ENCODE results near the gene FKBP1A. TPM values are rescaled to one million over a fixed set of nuclear protein-coding genes. Genes with fewer than 3 reads are reported as not detected.

The FKBP1A gene
- total and polyA plus RNA-seq, 9 of the 15 experiments (the other 6 are each of a cell fraction or from before 2014, with no cell fraction given): 48.8 to 502 (median 89.6) TPM

DNA sequence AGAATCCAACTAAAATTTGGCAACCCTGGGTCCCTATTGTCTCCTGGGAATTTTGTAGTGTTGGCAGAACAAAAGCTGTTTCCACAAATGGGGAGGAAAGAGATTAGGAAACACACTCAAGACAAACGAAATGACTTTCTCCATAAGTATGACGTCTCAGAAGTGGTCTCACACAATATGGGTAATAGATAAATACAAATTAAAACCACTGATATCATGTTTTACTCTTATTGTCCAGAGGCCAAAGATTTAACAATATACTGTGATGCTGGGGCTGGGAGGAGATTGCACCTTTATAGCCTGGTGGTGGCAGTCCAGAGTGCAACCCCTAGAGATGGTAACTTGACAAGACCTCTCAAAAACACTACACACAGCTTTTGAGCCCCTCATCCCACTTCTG, 18.6 kb downstream of the FKBP1A start:
- no peak for TF ChIP-seq RAD21 (CRISPR knock-in tag; conservative IDR thresholded peaks at IDR 0.05 in 1 of 2, IDR thresholded peaks at IDR 0.05 in 1 of 2)
- no peak for TF ChIP-seq EP300 (IDR thresholded peaks at IDR 0.05; ENCODE audit: low read length)
- Histone ChIP-seq H3K4me1 (replicated peaks in 1 of 2; ENCODE audit: control insufficient read depth in 2 of 2, insufficient read depth in 2 of 2, low read length in 2 of 2) (peaks cover 0 to 21% of the 10 kb centered on the region in 2 experiments; a peak in 3 of 5 replicates), H3K4me3 (no peak overlapping the region), H3K4me2 (ENCODE audit: insufficient read depth, low read length) (no peak overlapping the region), H3K79me2 (ENCODE audit: control insufficient read depth, insufficient read depth, low read length) (peaks cover 58% of the 10 kb centered on the region), H3K9me1 (ENCODE audit: control insufficient read depth, insufficient read depth, low read length) (peaks cover 4% of the 10 kb centered on the region), H3K36me3 (ENCODE audit: control insufficient read depth, insufficient read depth, low read length) (peaks cover 76% of the 10 kb centered on the region; the same call in 2 of the 3 replicates), H4K20me1 (replicated peaks; ENCODE audit: control insufficient read depth, insufficient read depth, low read length) (peaks cover 28% of the 10 kb centered on the region), H2AFZ (ENCODE audit: low read depth, low read length) (no peak overlapping the region), H3K9ac (ENCODE audit: insufficient read depth in 1 of 2, low read depth in 2 of 2, low read length in 2 of 2) (no peak overlapping the region), H3K9me3 (replicated peaks; ENCODE audit: control insufficient read depth, insufficient read depth, low read depth, low read length) (no peaks in the 10 kb centered on the region), H3K27me3 (ENCODE audit: control insufficient read depth in 2 of 2, insufficient read depth in 2 of 2, low read length in 2 of 2) (no peaks in the 10 kb centered on the region), H3K27ac (ENCODE audit: extremely low read depth, low read depth, low read length) (no peak overlapping the region)
- DNase-seq (ENCODE audit: extremely low read depth in 1 of 4, low spot score in 3 of 4) (no peak), ATAC-seq (no peak), FAIRE-seq (no peak)
- no TSS peak for BruUV-seq (replicated peaks)
- WGBS (ENCODE audit: insufficient coverage, low coverage, missing lambda C conversion rate): 80% methylated on average over 2 of the region's 2 CpGs
- ChIA-PET POLR2A (no interaction called here), CTCF (ENCODE audit: low intra/inter-chr PET ratio) (no interaction called here)
- in situ Hi-C loops (cut with MboI) (no loop called here), intact Hi-C loops (cut with micrococcal nuclease) (no loop called here)

GRCh38 chr20:1373614-1374013, 19.2 kb downstream of the FKBP1A start:
- ChIA-PET POLR2A (interaction anchor here (0.5 to 0.7 kb wide), 2 partner anchors 47 to 449 kb away, joined by 3 read pairs; no protein-coding TSS in a partner anchor), CTCF (ENCODE audit: low intra/inter-chr PET ratio) (no interaction called here)
- Histone ChIP-seq H3K4me1 (replicated peaks in 1 of 2; ENCODE audit: control insufficient read depth in 2 of 2, insufficient read depth in 2 of 2, low read length in 2 of 2) (peaks cover 0 to 16% of the 10 kb centered on the region in 2 experiments; a peak in 3 of 5 replicates), H3K9me1 (ENCODE audit: control insufficient read depth, insufficient read depth, low read length) (peaks cover 3% of the 10 kb centered on the region), H2AFZ (ENCODE audit: low read depth, low read length) (no peak overlapping the region), H3K9me3 (replicated peaks; ENCODE audit: control insufficient read depth, insufficient read depth, low read depth, low read length) (no peaks in the 10 kb centered on the region), H3K9ac (ENCODE audit: insufficient read depth in 1 of 2, low read depth in 2 of 2, low read length in 2 of 2) (no peak overlapping the region), H3K4me3 (no peak overlapping the region), H3K4me2 (ENCODE audit: insufficient read depth, low read length) (no peak overlapping the region), H4K20me1 (replicated peaks; ENCODE audit: control insufficient read depth, insufficient read depth, low read length) (peaks cover 21% of the 10 kb centered on the region; the same call in 1 of the 2 replicates), H3K36me3 (ENCODE audit: control insufficient read depth, insufficient read depth, low read length) (peaks cover 73% of the 10 kb centered on the region; the same call in 2 of the 3 replicates), H3K27ac (ENCODE audit: extremely low read depth, low read depth, low read length) (no peak overlapping the region), H3K27me3 (ENCODE audit: control insufficient read depth in 2 of 2, insufficient read depth in 2 of 2, low read length in 2 of 2) (no peaks in the 10 kb centered on the region), H3K79me2 (ENCODE audit: control insufficient read depth, insufficient read depth, low read length) (peaks cover 51% of the 10 kb centered on the region)
- ATAC-seq (no peak), DNase-seq (ENCODE audit: extremely low read depth in 1 of 4, low spot score in 3 of 4) (no peak), FAIRE-seq (no peak)
- 83% methylated on average over 3 of the region's 4 CpGs for WGBS (ENCODE audit: insufficient coverage, low coverage, missing lambda C conversion rate)
- intact Hi-C loops (cut with micrococcal nuclease): no loop called here
- in situ Hi-C loops (cut with MboI): no loop called here
- no TSS peak for BruUV-seq (replicated peaks)
- no peak for TF ChIP-seq THRAP3 (IDR thresholded peaks at IDR 0.05; ENCODE audit: borderline replicate concordance)
- TF ChIP-seq EGR1 (conservative IDR thresholded peaks at IDR 0.05): no peak
- TF ChIP-seq ZEB2 (IDR thresholded peaks at IDR 0.05): no peak
- no peak for TF ChIP-seq MEIS2 (IDR thresholded peaks at IDR 0.05; ENCODE audit: partially characterized antibody)
- TF ChIP-seq POLR3G (IDR thresholded peaks at IDR 0.05; ENCODE audit: extremely low read depth, insufficient read length, insufficient replicate concordance): no peak
- no peak for TF ChIP-seq TSHZ1 (CRISPR knock-in tag; IDR thresholded peaks at IDR 0.05)
- TF ChIP-seq, protein P1, sequence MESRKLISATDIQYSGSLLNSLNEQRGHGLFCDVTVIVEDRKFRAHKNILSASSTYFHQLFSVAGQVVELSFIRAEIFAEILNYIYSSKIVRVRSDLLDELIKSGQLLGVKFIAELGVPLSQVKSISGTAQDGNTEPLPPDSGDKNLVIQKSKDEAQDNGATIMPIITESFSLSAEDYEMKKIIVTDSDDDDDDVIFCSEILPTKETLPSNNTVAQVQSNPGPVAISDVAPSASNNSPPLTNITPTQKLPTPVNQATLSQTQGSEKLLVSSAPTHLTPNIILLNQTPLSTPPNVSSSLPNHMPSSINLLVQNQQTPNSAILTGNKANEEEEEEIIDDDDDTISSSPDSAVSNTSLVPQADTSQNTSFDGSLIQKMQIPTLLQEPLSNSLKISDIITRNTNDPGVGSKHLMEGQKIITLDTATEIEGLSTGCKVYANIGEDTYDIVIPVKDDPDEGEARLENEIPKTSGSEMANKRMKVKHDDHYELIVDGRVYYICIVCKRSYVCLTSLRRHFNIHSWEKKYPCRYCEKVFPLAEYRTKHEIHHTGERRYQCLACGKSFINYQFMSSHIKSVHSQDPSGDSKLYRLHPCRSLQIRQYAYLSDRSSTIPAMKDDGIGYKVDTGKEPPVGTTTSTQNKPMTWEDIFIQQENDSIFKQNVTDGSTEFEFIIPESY (CRISPR knock-in tag; IDR thresholded peaks at IDR 0.05): no peak
- TF ChIP-seq ZNF561 (CRISPR knock-in tag; conservative IDR thresholded peaks at IDR 0.05): no peak
- no peak for TF ChIP-seq CREM (IDR thresholded peaks at IDR 0.05; ENCODE audit: low read depth)

Data from K562 (cell line).